GM19099 (cell line): ENCODE results near the gene SELENON.

Experiments used
- POLR2A ChIP-seq: IDR thresholded peaks from 3 replicates; pipeline ENCODE4 v1.6.1; 2011; ENCODE audit warnings: low read depth; ENCODE audit not compliant: insufficient read length; ENCODE audit errors: extremely low read depth

Gene SELENON

DNA sequence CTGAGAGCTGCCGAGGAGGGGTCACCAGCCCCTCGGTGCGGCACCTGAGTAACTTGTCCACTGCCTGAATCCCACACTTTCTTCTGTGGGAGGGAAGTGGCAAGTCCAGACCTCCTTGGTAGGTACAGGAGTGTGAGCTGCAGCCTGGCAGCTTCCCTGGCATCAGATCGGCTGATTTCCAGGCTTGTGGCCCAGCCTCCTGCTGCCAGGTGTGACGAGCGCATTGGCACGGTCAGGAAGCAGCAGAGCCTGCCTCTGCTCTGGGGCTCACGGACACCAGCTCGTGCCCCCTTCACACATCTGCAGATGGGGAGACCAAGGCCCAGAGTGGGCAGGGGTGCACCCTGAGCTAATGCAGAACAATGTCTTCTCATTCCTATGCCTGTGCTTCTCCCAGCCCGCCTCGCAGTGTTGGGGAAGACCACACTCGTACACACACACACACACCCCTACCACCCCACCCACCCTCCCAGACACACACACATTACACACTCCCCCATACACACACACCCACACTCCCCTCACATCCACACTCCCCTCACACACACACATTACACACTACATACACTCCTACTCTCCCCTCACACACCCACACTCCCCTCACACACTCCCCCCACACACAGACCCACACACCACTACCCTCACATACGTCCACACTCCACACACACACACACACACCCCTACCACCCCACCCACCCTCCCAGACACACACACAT lies 33.1 kb upstream of the SELENON start:
- no peak for TF ChIP-seq POLR2A

DNA sequence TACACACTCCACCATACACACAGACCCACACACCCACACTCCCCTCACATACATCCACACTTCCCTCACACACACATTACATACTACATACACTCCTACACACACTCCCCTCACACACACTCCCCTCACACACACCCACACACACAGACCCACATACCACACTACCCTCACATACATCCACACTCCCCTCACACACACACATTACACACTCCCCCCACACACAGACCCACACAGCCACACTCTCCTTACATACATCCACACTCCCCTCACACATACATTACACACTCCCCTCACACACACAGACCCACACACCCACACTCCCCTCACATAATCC lies 32.6 kb upstream of the SELENON start:
- no peak for TF ChIP-seq POLR2A

DNA sequence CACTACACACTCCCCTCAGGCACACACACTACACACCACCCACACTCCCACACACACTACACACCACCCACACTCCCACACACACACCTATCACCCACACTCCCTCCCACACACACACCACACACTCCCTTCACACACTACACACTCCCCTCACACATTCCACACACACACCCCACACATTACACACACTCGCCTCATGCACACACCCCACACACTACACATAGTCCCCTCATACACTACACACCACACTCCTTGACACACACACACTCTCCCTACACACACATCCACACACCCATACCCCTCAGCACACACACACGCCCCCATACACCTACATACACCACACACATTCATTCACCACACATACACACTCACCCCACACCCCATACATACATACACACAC lies 31.0 kb upstream of the SELENON start:
- no peak for TF ChIP-seq POLR2A

DNA sequence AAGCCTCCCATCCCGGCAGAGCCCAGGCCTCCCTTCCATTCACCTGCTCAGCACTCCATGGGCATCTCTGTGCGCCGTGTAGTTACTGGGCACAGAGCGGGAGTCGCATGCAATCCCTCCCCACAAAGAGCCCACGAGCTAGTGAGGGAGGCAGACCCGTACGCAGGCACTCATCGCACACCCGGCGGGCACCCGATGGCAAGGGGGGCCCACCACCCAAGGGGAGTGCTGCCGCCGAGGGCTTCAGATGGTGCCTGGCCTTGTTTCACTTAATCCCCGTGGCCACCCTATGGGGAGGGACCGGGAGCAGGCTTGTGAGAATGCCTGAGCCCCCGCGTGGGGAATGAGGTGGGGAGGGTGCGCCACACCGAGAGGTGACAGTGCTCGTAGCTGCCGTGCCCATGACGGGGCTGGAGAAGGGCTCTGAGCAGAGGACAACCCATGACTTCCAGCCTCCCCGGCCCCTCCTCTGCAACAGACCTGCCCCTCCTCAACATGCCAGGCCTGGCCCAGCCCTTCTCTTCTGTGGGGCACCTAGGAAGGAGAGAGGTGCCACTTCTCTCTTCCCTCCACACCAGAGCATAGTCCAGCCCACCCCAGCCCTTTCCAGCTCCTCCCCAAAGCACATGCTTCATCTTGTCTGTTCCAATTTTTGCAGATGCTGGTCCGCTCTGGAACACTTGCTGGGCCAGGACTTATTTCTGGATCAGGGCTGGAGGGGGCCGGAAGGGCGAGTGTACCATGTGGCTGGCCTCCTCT lies 30.2 kb upstream of the SELENON start:
- no peak for TF ChIP-seq POLR2A

DNA sequence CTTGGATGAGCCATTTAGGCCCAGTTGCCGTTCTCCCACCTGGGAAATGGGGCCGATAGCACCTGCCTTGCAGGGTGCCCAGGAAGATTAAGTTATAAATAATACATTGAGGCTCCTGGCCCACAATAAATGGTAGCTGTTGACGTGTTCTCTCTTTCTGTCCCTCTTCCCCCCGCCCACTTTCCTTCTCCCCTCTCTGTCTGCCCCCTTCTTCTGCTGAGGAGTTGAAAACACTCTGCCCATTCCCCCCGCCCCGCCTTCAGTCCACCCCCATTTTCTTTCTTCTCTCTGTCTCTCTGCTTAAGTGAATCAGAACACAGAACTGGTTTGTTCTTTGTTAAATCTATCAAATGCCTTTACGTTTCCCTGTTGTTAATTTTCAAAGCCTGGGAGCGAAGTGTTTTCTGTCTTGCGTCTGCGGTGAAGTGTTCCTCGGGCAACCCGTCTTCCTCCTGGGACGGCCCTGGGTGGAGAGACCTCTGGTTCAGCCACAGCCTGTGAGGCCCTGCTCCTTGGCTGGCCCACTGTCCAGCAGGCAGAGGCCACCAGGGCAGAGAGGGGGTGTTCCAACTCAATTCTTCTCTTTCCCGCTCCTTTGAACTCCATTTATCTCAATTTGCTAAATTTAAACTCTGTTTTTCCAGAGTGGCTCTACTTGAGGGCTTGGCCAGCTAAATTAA lies 29.3 kb upstream of the SELENON start:
- TF ChIP-seq POLR2A, result no peak

DNA sequence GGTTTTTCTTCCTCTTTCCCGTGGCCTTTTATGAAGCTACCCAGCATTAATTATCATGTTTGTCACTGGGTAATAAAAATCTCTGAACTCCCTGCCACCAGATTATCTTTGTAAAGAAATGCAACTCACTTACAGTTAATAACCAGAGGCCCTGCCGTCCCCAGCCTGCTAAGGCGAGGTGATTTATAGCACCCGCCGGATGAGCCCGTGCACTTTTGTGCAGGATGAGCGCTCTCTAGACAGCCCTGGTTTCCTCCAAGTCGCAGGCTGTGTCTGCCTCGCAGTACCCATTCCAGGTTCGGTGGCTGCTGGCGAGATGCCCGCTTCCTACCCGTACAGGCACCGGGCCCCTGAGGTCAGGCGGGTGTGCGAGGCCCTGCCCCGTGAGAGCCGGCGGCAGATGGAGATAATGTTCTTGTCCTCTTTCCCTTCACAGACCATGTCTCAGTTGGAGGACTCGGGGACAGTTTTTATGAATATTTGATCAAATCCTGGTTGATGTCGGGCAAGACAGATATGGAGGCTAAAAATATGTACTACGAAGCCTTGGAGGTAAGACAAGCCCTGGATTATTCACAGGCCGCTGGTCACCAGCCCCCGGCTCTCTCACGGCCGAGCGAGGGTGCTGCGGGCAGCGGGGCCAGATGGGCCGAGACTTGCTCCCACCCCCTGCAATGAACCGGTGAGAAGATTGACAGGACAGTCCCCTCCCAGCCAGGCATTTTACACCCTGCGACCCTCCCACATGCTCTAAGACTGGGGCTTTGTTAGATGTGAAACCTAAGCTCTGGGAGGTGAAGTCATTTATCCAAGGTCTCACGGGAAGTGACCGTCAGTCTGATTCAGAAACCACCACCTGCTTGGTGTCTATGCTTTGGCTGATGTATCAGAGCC lies 28.5 kb upstream of the SELENON start:
- TF ChIP-seq POLR2A, result no peak

DNA sequence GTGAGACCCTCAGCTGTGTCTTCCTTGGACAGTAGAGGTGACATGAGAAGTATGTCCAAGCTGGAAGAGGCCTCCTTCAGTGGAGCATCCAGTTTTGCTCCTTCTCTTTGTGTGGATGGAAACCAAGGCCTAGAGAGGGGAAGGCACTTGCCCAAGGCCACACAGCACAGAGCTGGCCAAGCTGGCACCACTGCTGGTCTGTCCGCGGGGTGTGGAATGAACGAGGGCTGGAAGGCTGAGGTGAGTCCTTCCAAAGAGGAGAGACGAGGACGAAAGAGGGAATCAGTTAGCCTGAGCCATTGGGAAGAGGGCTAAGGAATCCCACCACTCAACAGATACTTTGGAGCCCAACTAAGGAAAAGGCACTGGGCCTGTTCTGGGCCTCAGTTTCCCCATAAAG lies 27.8 kb upstream of the SELENON start:
- no peak for TF ChIP-seq POLR2A

DNA sequence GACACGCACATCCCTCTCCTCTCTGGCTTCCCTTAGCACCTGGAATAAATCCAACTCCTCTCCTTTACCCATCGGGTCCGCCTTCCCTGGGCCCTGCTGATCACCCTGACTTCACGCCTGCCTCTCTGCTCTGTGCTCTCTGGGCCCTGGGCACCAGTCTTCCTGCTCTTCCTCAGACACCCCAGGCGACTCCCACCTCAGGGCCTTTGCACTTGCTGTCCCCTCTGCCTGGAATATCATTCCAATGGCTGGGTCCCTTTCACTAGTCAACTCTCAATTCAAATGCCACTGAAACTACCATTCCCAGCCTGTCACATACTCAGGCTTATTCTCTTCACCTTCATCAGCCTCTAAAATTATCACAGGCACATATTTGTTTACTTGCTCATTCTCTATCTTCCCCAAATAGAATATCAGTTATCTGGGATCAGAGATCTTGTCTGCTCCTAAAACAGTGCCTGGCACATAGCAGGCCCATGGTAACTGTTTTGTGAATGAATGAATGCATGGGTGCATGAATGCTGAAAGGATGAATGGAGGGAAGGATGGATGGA lies 27.2 kb upstream of the SELENON start:
- TF ChIP-seq POLR2A, result no peak

DNA sequence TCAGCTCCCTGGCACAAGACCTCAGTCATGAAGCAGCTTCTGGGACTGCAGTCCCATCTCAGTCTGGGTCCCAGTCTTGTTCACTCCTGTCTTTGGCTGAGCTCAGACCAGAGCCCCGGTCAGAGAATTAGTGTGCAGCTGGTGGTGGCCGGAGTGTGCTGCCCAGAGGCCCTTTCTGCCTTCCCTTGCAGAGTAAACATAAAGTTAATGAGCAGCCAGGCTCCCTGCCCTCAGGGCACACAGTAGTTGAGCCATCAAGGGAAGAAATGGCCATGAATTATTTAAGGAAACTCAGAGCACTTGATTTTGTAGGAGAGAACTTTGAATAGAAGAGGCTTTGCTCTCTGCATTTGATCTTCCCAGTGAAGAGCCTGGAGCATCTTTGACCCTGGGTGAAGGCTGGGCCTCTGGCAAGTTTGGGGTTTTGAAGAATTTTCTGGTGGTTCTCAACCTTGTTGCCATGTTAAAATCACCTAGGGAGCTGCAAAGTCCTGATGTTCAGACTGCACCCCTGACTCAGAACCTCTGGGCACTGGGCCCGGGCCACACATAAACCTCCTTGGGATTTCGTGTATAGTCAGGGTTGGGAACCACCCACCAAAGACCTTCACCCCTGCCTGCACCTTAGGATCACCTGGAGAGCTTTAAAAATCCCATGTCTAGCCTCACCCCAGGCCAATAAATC lies 26.4 kb upstream of the SELENON start:
- no peak for TF ChIP-seq POLR2A

DNA sequence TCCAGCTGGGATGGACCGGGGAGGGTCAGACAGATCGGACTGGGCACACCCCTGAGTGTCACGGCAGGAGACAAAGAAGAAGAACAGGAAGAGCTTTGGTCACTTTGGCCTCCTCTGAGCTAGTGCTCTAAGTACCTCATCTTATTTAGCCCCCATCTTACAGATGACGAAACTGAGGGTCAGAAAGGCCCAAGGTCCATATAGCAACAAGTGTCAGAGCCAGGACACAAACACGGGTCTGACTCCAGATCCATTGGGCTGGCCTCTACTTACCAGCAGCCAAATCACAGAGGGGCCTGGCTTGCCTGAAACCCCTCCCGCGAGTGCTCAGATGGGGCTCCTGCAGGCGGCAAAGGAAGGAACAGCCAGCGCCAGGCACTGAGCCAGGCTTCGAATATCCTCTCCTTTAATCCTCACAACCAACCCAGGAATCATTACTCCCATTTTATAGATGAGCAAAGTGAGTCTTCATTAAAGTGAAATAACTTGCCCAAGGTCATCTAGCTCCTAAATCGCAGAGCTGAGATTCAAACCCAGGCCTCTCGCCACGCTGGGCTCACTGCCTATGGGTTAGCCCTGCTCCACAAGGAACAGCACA lies 25.7 kb upstream of the SELENON start:
- no peak for TF ChIP-seq POLR2A

DNA sequence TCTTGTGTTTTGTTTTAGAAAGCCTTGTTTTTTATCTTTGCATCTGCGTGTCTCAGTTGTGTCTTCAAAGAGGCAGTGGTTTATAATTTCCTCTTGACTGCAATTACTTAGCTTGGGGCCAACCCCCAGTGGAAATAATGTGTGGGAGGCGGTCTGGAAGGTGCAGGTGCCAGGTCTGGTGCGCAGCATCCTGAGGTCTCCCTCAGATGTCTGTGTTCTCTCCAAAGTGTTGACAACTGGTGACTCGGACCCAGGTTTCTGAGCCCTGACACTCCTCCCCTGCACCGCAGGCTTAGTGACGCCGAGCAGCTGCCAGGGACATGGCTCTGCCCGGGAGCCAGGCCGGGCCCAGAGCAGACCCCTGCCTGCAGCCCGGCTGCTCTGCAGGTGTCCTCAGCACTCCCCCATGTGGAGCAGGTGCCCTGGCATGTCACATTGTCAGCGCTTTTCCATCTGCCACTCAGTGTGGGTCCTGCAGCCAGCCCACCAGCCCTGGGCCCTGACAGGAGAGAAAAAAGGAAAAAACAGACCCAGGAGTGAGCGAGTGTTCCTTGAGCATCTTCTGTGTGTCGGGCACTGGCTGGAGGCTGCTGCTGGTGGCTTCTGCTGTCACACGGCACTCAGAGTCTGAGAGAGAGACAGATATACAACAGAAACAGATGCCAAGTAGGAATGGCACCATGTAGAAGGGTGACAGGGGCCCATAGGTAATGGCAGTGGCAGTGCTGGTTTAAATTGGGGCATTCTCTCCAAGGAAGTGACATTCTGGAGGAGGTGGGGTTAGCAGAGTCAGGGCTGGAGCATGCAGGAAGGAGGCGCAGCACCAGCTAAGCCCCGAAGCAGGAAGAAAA lies 24.8 kb upstream of the SELENON start:
- no peak for TF ChIP-seq POLR2A

DNA sequence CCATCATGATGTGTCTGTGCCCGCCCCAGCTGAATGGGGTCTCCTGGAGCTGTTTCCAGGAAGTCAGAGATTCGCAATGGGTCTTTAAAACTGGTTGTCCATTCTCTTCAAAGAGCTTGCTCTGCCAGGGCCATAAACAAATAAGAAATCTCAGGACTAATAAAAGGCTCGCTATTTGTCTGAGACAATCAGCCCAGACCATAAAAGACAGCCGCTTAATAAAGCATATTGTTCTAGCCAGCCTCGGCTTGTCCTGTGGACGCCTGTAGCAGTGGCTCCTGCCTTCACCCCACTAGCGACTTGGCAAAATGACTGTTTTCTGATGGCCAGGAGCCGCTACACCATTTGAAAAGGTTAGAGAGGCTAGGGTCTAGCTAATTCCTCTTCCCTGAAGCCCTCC lies 20.6 kb upstream of the SELENON start:
- no peak for TF ChIP-seq POLR2A

DNA sequence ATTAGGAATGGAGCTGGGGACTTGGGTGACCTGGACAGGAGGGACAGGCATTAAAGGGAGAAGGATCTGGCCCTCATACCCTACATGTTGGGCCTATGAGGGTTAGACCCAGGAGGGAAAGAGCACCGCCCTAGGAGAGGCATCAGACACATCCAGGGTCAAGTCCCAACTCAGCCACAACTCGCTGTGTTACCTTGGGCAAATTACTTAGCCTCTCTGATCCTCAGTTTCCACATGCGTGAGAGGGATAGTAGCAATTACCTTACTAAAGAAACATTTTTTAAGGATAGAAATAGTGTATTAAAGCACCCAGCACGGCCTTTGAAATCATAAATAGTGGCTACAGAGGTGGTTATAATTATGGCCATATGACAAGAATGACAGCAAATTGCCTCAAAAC lies 20.1 kb upstream of the SELENON start:
- TF ChIP-seq POLR2A, result no peak
